CD14-positive monocyte (primary cell): ENCODE data around the gene KIF5C. TPM values are rescaled to one million over a fixed set of nuclear protein-coding genes. Genes with fewer than 3 reads are reported as not detected.

Experiments
- DNase-seq, 3 donors: peaks; one replicate each; pipeline ENCODE4 v3.0.0-alpha.2; 2011 to 2022
- H2AFZ ChIP-seq: 2 replicates; pipeline ENCODE4 v1.6.0; 2012; ENCODE audit warnings: mild to moderate bottlenecking, low read depth, low read length, inconsistent platforms; ENCODE audit not compliant: insufficient read depth, poor library complexity, severe bottlenecking
- H3K27ac ChIP-seq, 2 donors: 1 replicate in 1 of 2; 2 replicates in 1 of 2; pipeline ENCODE4 v1.5.1; 2012 to 2013; ENCODE audit warnings: low read length in 2 of 2, control low read depth in 1 of 2, inconsistent platforms in 1 of 2, low read depth in 1 of 2, mild to moderate bottlenecking in 1 of 2
- H3K27me3 ChIP-seq, 2 donors: one replicate each; pipeline versions ENCODE4 v1.6.0 to v1.6.1; 2011 to 2013; ENCODE audit warnings: low read length in 2 of 2; ENCODE audit not compliant: control insufficient read depth in 2 of 2, insufficient read depth in 2 of 2
- H3K36me3 ChIP-seq, 2 donors: replicated peaks in 1 of 2; 1 replicate in 1 of 2; 2 replicates in 1 of 2; pipeline versions ENCODE4 v1.5.1 to v1.6.1; 2012 to 2013; ENCODE audit warnings: low read length in 2 of 2, control low read depth in 1 of 2, inconsistent platforms in 1 of 2, mild to moderate bottlenecking in 1 of 2; ENCODE audit not compliant: insufficient read depth in 2 of 2, control insufficient read depth in 1 of 2
- H3K4me1 ChIP-seq, 2 donors: 1 replicate in 1 of 2; 2 replicates in 1 of 2; pipeline versions ENCODE4 v1.5.1 to v1.6.1; 2012 to 2013; ENCODE audit warnings: low read length in 2 of 2, control low read depth in 1 of 2, inconsistent platforms in 1 of 2, mild to moderate bottlenecking in 1 of 2, moderate library complexity in 1 of 2; ENCODE audit not compliant: insufficient read depth in 2 of 2, control insufficient read depth in 1 of 2
- H3K4me2 ChIP-seq: replicated peaks from 2 replicates; pipeline ENCODE3; 2012; ENCODE audit warnings: low read length, moderate library complexity, mild to moderate bottlenecking; ENCODE audit not compliant: poor library complexity, severe bottlenecking; ENCODE audit errors: extremely low read depth
- H3K4me3 ChIP-seq, 3 experiments: fragments of 200-600 bp in 1 of 3; sonication (generic) in 1 of 3; replicated peaks in 1 of 3; 1 replicate in 2 of 3; 2 replicates in 1 of 3; pipeline ENCODE4 v1.5.1; 2011 to 2013; ENCODE audit warnings: low read length in 3 of 3, mild to moderate bottlenecking in 3 of 3, control low read depth in 2 of 3, low read depth in 2 of 3, inconsistent platforms in 1 of 3, moderate library complexity in 1 of 3
- H3K79me2 ChIP-seq: 2 replicates; pipeline ENCODE4 v1.6.0; 2012; ENCODE audit warnings: mild to moderate bottlenecking, control low read depth, inconsistent platforms, low read length, moderate library complexity; ENCODE audit not compliant: insufficient read depth
- H3K9ac ChIP-seq: 2 replicates; pipeline ENCODE4 v1.6.0; 2017; ENCODE audit warnings: low read length, mild to moderate bottlenecking; ENCODE audit not compliant: insufficient read depth, poor library complexity, severe bottlenecking
- H3K9me3 ChIP-seq, 2 donors: replicated peaks in 1 of 2; 1 replicate in 1 of 2; 2 replicates in 1 of 2; pipeline versions ENCODE4 v1.5.1 to v1.6.1; 2012 to 2013; ENCODE audit warnings: low read length in 2 of 2, control low read depth in 1 of 2; ENCODE audit not compliant: control insufficient read depth in 1 of 2, insufficient read depth in 1 of 2
- H4K20me1 ChIP-seq: 2 replicates; pipeline ENCODE4 v1.6.0; 2012; ENCODE audit warnings: mild to moderate bottlenecking, low read length, control low read depth, moderate library complexity; ENCODE audit not compliant: insufficient read depth
- H3K27ac Mint-ChIP-seq, 7 donors: one replicate each; pipeline ENCODE4 v1.8.0; 2020; ENCODE audit warnings: mild to moderate bottlenecking in 7 of 7, mixed read lengths in 7 of 7, moderate library complexity in 6 of 7, inconsistent platforms in 2 of 7
- H3K27me3 Mint-ChIP-seq, 3 donors: one replicate each; pipeline ENCODE4 v1.8.0; 2021 to 2022; ENCODE audit warnings: low read depth in 3 of 3, mild to moderate bottlenecking in 3 of 3, mixed read lengths in 3 of 3, moderate library complexity in 3 of 3, inconsistent platforms in 1 of 3
- H3K36me3 Mint-ChIP-seq, 2 donors: one replicate each; pipeline ENCODE4 v1.8.0; 2020; ENCODE audit warnings: mixed read lengths in 2 of 2, inconsistent platforms in 1 of 2, mild to moderate bottlenecking in 1 of 2
- H3K4me1 Mint-ChIP-seq: one replicate; pipeline ENCODE4 v1.8.0; 2020; ENCODE audit warnings: mild to moderate bottlenecking, mixed read lengths
- H3K4me3 Mint-ChIP-seq, 2 donors: one replicate each; pipeline ENCODE4 v1.8.0; 2020; ENCODE audit warnings: mild to moderate bottlenecking in 2 of 2, mixed read lengths in 2 of 2, moderate library complexity in 1 of 2
- H3K9me3 Mint-ChIP-seq, 7 donors: one replicate each; pipeline ENCODE4 v1.8.0; 2020 to 2022; ENCODE audit warnings: mixed read lengths in 7 of 7, mild to moderate bottlenecking in 6 of 7, moderate library complexity in 6 of 7, inconsistent platforms in 2 of 7
- WGBS: methylation state at CpG from one replicate; pipeline ENCODE4 v1.1.5; 2013; ENCODE audit warnings: missing lambda C conversion rate; ENCODE audit not compliant: insufficient coverage; 5-methylcytosine and 5-hydroxymethylcytosine counted together
- intact Hi-C, 2 donors: fragments of 100-400 bp; cut with micrococcal nuclease; formaldehyde crosslinking; loops; one replicate each; pipeline versions ENCODE4 v1.15.0 to v1.15.1; 2023
- polyA plus RNA-seq, 3 donors: library from polyadenylated mRNA; depleted of rRNA in 1 of 3; unstranded in 2 of 3; stranded (reverse) in 1 of 3; fragments of 300-500 nt in 2 of 3; fragments of >200 nt in 1 of 3; fragmentation: Illumina TruSeq in 2 of 3; gene quantifications; 1 replicate in 2 of 3; 2 replicates in 1 of 3; pipeline ENCODE4 v1.2.3, GENCODE V29; 2012 to 2021
- TF ChIP-seq, protein P1 (sequence below): fragments of 200-600 bp; IDR thresholded peaks from one replicate; pipeline ENCODE4 v1.8.0; 2022; ENCODE audit warnings: antibody characterized with exemption, mild to moderate bottlenecking

KIF5C gene
- polyA plus RNA-seq, 3 donors = 0.04 TPM; not detected in 2

DNA sequence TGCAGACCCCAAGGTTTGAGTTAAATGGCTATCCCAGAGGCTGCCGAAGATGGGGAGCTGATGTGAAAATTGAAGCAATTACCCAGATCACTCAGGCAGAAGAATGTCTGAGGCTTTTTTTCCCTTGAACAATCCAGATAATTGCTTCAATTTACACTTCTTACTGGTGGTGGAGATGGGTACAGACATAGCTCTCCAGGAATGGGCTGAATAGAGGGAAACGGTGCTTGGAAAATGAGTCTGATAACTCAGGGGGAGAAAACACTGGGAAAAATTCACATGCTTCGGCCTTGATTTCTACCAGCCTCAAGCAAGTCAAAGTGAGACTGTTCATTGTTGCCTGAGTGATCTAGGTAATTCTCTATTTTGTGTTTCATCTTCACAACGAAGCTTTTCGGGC lies 9.5 kb upstream of the KIF5C start:
- H3K9me3 Mint-ChIP-seq = peaks cover 0 to 7% (median 0%) of the 10 kb centered on the region in 7 donors
- Histone ChIP-seq H3K4me3 (no peak overlapping the region), H3K27ac (no peak overlapping the region), H4K20me1 (no peaks in the 10 kb centered on the region), H3K9me3 (no peaks in the 10 kb centered on the region), H3K79me2 (no peaks in the 10 kb centered on the region), H3K4me2 (no peak overlapping the region), H3K4me1 (peaks cover 1 to 6% of the 10 kb centered on the region in 2 donors), H3K36me3 (no peaks in the 10 kb centered on the region), H3K9ac (no peak overlapping the region), H2AFZ (no peak overlapping the region), H3K27me3 (peaks cover 0 to 2% of the 10 kb centered on the region in 2 donors)
- DNase-seq = no peak
- 100% methylated on average over 3 of the region's 5 CpGs for WGBS
- H3K27me3 Mint-ChIP-seq = peaks cover 9 to 19% (median 10%) of the 10 kb centered on the region in 3 donors
- H3K36me3 Mint-ChIP-seq = no peaks in the 10 kb centered on the region
- H3K4me1 Mint-ChIP-seq = peaks cover 7% of the 10 kb centered on the region
- no peak overlapping the region for H3K27ac Mint-ChIP-seq
- TF ChIP-seq, protein P1, sequence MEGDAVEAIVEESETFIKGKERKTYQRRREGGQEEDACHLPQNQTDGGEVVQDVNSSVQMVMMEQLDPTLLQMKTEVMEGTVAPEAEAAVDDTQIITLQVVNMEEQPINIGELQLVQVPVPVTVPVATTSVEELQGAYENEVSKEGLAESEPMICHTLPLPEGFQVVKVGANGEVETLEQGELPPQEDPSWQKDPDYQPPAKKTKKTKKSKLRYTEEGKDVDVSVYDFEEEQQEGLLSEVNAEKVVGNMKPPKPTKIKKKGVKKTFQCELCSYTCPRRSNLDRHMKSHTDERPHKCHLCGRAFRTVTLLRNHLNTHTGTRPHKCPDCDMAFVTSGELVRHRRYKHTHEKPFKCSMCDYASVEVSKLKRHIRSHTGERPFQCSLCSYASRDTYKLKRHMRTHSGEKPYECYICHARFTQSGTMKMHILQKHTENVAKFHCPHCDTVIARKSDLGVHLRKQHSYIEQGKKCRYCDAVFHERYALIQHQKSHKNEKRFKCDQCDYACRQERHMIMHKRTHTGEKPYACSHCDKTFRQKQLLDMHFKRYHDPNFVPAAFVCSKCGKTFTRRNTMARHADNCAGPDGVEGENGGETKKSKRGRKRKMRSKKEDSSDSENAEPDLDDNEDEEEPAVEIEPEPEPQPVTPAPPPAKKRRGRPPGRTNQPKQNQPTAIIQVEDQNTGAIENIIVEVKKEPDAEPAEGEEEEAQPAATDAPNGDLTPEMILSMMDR = no peak
- no peak overlapping the region for H3K4me3 Mint-ChIP-seq
- intact Hi-C loops = no loop called here

DNA sequence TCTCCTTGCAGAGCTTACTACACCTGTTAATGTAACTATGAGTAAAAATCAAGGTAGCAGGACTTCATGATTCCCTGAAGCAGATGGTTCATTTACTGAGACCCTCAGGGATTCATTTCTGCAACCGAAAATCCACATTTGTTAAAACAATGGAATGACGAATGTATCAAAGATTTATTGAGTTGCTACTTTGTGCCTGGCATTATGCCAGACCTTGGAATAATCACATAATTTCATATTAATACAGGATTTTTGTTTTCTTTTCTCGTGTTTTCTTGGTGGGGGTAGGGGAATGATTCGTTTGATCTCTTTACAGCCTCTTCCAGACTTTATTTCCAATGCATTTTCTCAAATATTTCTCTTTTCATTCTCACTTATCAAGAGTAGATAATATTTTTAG lies 8.9 kb upstream of the KIF5C start:
- no peak overlapping the region for H3K4me2 ChIP-seq
- Mint-ChIP-seq H3K36me3 (no peaks in the 10 kb centered on the region), H3K27ac (no peak overlapping the region), H3K4me3 (no peak overlapping the region), H3K27me3 (peaks cover 9 to 19% (median 10%) of the 10 kb centered on the region in 3 donors), H3K9me3 (peaks cover 0 to 7% (median 0%) of the 10 kb centered on the region in 7 donors), H3K4me1 (peaks cover 9% of the 10 kb centered on the region)
- H3K4me3 ChIP-seq = no peak overlapping the region
- H3K4me1 ChIP-seq = peaks cover 4 to 12% of the 10 kb centered on the region in 2 donors
- H3K9me3 ChIP-seq = no peaks in the 10 kb centered on the region
- no peaks in the 10 kb centered on the region for H3K79me2 ChIP-seq
- no peak overlapping the region for H2AFZ ChIP-seq
- no peaks in the 10 kb centered on the region for H4K20me1 ChIP-seq
- intact Hi-C loops = no loop called here
- TF ChIP-seq, protein P1 = no peak
- H3K27me3 ChIP-seq = peaks cover 0 to 2% of the 10 kb centered on the region in 2 donors
- H3K9ac ChIP-seq = no peak overlapping the region
- H3K36me3 ChIP-seq = no peaks in the 10 kb centered on the region
- WGBS = no CpG with 5 or more reads among the region's 4 CpGs
- H3K27ac ChIP-seq = no peak overlapping the region
- no peak for DNase-seq
